DND-41 (cell line): ENCODE results near the gene TFG.

Experiments
- EZH2 ChIP-seq: IDR thresholded peaks from 3 replicates; pipeline ENCODE4 v1.6.1; 2012; ENCODE audit warnings: borderline replicate concordance, low read depth, mild to moderate bottlenecking, moderate library complexity, low read length, inconsistent platforms; ENCODE audit not compliant: severe bottlenecking
- TF ChIP-seq, protein P1 (sequence below): IDR thresholded peaks from 2 replicates; pipeline ENCODE4 v1.5.1; 2012; ENCODE audit warnings: borderline replicate concordance, low read length, moderate library complexity, mild to moderate bottlenecking; ENCODE audit not compliant: poor library complexity, severe bottlenecking; ENCODE audit errors: extremely low read depth

- TF ChIP-seq, protein P1, sequence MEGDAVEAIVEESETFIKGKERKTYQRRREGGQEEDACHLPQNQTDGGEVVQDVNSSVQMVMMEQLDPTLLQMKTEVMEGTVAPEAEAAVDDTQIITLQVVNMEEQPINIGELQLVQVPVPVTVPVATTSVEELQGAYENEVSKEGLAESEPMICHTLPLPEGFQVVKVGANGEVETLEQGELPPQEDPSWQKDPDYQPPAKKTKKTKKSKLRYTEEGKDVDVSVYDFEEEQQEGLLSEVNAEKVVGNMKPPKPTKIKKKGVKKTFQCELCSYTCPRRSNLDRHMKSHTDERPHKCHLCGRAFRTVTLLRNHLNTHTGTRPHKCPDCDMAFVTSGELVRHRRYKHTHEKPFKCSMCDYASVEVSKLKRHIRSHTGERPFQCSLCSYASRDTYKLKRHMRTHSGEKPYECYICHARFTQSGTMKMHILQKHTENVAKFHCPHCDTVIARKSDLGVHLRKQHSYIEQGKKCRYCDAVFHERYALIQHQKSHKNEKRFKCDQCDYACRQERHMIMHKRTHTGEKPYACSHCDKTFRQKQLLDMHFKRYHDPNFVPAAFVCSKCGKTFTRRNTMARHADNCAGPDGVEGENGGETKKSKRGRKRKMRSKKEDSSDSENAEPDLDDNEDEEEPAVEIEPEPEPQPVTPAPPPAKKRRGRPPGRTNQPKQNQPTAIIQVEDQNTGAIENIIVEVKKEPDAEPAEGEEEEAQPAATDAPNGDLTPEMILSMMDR: no peak
- TF ChIP-seq EZH2: no peak
Observed at GRCh38 chr3:100748967-100749366, 39.7 kb downstream of the TFG start.
